Measurements from ENCODE around the gene CDKN2B-AS1.
A peak's percentile ranks its signal among the peaks of the same experiment; 100 is the strongest.

CDKN2B-AS1 gene

DNA sequence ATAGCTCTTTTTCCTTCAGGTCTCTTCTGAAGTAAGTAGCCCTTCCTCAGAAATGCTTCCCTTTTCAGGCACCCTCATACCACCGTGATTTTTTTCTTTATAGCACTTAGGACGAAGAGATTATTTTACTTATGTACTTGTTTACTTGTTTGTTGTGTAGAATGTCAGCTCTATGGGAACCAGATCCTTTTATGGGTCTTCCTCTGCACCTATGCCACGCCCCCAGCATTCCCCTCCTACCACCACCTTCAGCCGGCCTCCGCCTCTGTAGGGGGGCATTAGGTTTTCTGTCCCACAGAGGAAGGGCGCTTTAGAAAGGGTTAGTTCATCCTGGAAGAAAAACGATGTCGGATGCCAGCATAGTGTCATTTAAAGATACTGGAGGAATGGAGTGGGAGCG, 1.8 kb downstream of the CDKN2B-AS1 start:
- H3K4me1 ChIP-seq (ENCODE audit: control insufficient read depth, low read depth, low read length), result peaks cover 23% of the 10 kb centered on the region
- no peak overlapping the region for H3K27ac ChIP-seq (ENCODE audit: low read length)
- H3K9ac ChIP-seq (ENCODE audit: low read length), result no peak overlapping the region
- H3K36me3 ChIP-seq (ENCODE audit: control insufficient read depth, low read depth, low read length), result no peaks in the 10 kb centered on the region
- no peaks in the 10 kb centered on the region for H3K9me3 ChIP-seq (ENCODE audit: control insufficient read depth, low read depth, low read length)
- H3K27me3 ChIP-seq (ENCODE audit: control insufficient read depth, insufficient read depth, low read length), result peaks cover 98% of the 10 kb centered on the region
- peak overlapping the region; percentile 74 for H3K4me3 ChIP-seq (ENCODE audit: low read length)

DNA sequence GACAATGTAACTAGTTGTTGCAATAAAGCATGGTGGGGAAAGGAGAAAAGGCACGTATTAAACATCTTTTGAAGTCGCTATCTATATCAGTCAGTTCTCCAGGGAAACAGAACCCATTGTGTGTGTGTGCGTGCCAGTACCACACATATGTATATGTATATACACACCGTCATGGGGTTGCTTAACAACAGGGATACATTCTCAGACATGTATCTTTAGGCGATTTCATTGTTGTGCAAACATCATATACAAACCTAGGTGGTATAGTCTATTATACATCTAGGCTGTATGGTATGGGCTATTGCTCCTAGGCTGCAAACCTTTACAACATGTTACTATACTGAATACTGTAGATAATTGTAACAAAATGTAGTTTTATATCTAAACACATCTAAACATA, 2.3 kb downstream of the CDKN2B-AS1 start:
- Histone ChIP-seq H3K27me3 (ENCODE audit: control insufficient read depth, insufficient read depth, low read length) (peaks cover 98% of the 10 kb centered on the region), H3K4me1 (ENCODE audit: control insufficient read depth, low read depth, low read length) (peaks cover 23% of the 10 kb centered on the region), H3K27ac (ENCODE audit: low read length) (no peak overlapping the region), H3K4me3 (ENCODE audit: low read length) (peak overlapping the region; percentile 74), H3K9me3 (ENCODE audit: control insufficient read depth, low read depth, low read length) (no peaks in the 10 kb centered on the region), H3K9ac (ENCODE audit: low read length) (no peak overlapping the region), H3K36me3 (ENCODE audit: control insufficient read depth, low read depth, low read length) (no peaks in the 10 kb centered on the region)

DNA sequence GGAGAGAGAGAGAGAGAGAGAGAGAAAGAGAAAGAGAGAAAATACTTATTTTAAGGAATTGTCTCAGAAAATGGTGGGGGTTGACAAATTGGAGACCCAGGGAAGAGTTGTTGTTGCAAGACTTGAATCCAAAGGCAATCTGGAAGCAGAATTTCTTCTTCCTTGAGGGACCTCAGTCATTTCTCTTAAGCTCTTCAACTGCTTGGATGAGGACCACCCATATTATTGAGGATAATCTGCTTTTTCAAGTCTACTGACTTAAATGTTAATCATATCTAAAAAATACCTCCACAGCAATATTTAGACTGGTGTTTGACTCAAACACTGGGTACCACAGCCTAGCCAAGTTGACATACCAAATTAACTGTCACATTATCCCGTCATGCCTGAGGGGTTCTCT, 2.9 kb downstream of the CDKN2B-AS1 start:
- H3K9me3 ChIP-seq (ENCODE audit: control insufficient read depth, low read depth, low read length), result no peaks in the 10 kb centered on the region
- H3K27ac ChIP-seq (ENCODE audit: low read length), result no peak overlapping the region
- H3K36me3 ChIP-seq (ENCODE audit: control insufficient read depth, low read depth, low read length), result no peaks in the 10 kb centered on the region
- H3K4me1 ChIP-seq (ENCODE audit: control insufficient read depth, low read depth, low read length), result peaks cover 23% of the 10 kb centered on the region
- H3K4me3 ChIP-seq (ENCODE audit: low read length), result no peak overlapping the region
- peaks cover 98% of the 10 kb centered on the region for H3K27me3 ChIP-seq (ENCODE audit: control insufficient read depth, insufficient read depth, low read length)
- no peak overlapping the region for H3K9ac ChIP-seq (ENCODE audit: low read length)

DNA sequence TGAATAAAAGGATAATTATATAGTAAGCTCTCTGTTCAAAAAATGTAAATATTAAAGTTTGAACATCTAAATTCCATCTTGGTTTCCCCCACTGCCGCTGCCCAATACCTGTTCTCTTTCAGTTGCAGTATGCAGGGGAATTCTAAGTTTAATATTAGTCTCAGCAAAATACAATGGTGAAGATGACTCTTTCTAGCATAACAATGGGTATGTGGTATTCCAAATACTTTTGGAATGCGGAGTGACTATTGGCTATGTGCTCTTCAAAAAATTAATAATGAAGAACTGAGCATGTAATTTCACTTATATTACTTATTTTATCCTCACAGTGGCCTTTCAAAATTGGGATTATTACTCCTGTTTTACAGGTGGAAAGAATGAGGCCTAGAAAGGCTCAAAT, 3.4 kb downstream of the CDKN2B-AS1 start:
- H3K4me3 ChIP-seq (ENCODE audit: low read length), result no peak overlapping the region
- peaks cover 21% of the 10 kb centered on the region for H3K4me1 ChIP-seq (ENCODE audit: control insufficient read depth, low read depth, low read length)
- no peaks in the 10 kb centered on the region for H3K36me3 ChIP-seq (ENCODE audit: control insufficient read depth, low read depth, low read length)
- no peak overlapping the region for H3K27ac ChIP-seq (ENCODE audit: low read length)
- H3K9me3 ChIP-seq (ENCODE audit: control insufficient read depth, low read depth, low read length), result no peaks in the 10 kb centered on the region
- no peak overlapping the region for H3K9ac ChIP-seq (ENCODE audit: low read length)
- peaks cover 98% of the 10 kb centered on the region for H3K27me3 ChIP-seq (ENCODE audit: control insufficient read depth, insufficient read depth, low read length)

DNA sequence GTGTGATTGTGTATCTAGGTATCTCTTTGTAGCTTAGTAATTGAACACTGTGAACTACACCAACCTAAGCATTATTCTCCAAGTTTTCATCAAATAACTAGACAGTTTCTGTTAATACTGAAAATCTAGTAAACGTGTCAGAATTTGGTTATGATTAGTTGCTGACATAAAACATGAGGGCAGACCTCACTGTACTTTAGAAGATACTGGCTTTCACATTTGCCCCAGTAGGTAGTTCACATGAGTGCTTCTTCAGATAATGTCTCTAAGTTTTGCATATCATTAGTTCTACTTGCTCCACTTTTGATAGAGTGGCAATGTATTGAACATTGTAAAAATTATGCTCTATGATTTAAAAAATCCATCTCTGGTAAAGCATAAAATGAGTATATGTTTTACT, 7.4 kb downstream of the CDKN2B-AS1 start:
- Histone ChIP-seq H3K9ac (ENCODE audit: low read length) (no peak overlapping the region), H3K27ac (ENCODE audit: low read length) (no peak overlapping the region), H3K4me1 (ENCODE audit: control insufficient read depth, low read depth, low read length) (peaks cover 9% of the 10 kb centered on the region), H3K4me3 (ENCODE audit: low read length) (no peak overlapping the region), H3K27me3 (ENCODE audit: control insufficient read depth, insufficient read depth, low read length) (peaks cover 99% of the 10 kb centered on the region), H3K9me3 (ENCODE audit: control insufficient read depth, low read depth, low read length) (no peaks in the 10 kb centered on the region), H3K36me3 (ENCODE audit: control insufficient read depth, low read depth, low read length) (no peaks in the 10 kb centered on the region)

DNA sequence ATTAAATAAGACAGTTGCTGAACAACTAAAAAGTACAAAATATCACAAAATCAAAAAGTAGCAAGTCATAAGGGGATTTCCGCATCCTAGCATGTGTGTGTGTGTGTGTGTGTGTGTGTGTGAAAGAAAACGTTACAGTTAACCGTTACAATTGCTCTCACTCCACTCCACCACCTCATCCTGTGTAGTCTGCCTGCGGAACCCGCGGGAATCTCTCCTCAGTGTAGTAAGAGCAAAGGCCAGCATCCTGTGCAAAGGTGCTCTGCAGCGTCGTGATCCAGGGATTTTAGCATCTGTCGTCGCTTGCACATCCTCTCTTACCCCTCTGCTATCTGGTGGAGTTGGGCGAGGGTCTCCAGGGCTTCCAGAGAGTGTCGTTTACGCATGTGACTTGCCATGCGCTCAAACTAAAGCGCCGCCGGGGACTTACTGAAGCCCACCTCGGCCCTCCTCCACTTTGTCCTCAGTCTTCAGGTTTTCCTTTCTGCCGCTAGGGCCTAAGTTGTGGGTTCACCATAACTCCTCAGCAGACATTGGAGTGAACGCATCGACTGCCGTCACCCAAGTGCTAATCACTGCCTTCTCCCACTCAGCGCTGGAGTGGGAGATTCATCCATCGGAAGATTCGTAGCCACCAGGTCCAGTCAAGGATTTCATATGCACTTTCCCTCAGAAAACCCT, 10.6 kb downstream of the CDKN2B-AS1 start:
- H3K9ac ChIP-seq (ENCODE audit: low read length), result no peak overlapping the region
- peaks cover 93% of the 10 kb centered on the region for H3K27me3 ChIP-seq (ENCODE audit: control insufficient read depth, insufficient read depth, low read length)
- no peaks in the 10 kb centered on the region for H3K9me3 ChIP-seq (ENCODE audit: control insufficient read depth, low read depth, low read length)
- no peaks in the 10 kb centered on the region for H3K36me3 ChIP-seq (ENCODE audit: control insufficient read depth, low read depth, low read length)
- H3K27ac ChIP-seq (ENCODE audit: low read length), result no peak overlapping the region
- peak overlapping the region; percentile 59 for H3K4me3 ChIP-seq (ENCODE audit: low read length)
- H3K4me1 ChIP-seq (ENCODE audit: control insufficient read depth, low read depth, low read length), result peaks cover 12% of the 10 kb centered on the region

DNA sequence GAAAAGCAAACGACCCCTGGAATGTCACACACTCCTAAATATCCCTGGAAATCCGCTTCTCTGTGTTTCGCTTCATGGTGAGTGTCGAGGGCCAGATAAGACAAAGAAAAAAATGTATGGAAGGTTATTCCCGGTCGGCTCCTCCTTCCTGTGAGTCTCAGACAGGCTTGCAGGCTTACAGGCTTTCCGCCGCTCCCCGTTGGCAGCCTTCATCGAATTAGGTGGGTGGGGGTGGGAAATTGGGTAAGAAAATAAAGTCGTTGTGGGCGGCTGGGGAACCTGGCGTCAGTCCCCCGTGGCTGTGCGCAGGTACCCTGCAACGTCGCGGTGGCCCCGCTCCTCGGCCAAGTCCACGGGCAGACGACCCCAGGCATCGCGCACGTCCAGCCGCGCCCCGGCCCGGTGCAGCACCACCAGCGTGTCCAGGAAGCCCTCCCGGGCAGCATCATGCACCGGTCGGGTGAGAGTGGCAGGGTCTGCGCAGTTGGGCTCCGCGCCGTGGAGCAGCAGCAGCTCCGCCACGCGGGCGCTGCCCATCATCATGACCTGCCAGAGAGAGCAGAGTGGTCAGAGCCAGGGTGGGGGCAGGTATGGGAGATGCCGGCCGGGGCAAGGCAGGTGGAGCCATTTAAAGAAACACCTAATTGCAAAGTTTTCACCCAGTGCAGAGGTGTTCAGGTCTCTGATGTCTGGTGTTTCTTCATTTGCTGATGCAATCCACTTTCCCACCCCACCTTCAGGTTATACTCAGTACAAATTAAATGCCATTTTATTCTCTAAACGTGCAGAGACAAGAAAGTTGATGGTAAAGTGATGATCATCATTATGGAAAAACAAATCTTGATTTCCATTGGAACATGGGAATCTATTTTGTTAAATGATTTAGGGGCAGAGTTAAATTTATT, 11.4 kb downstream of the CDKN2B-AS1 start:
- Histone ChIP-seq H3K27me3 (ENCODE audit: control insufficient read depth, insufficient read depth, low read length) (peaks cover 93% of the 10 kb centered on the region), H3K36me3 (ENCODE audit: control insufficient read depth, low read depth, low read length) (no peaks in the 10 kb centered on the region), H3K27ac (ENCODE audit: low read length) (no peak overlapping the region), H3K9me3 (ENCODE audit: control insufficient read depth, low read depth, low read length) (no peaks in the 10 kb centered on the region), H3K9ac (ENCODE audit: low read length) (no peak overlapping the region), H3K4me1 (ENCODE audit: control insufficient read depth, low read depth, low read length) (peaks cover 12% of the 10 kb centered on the region), H3K4me3 (ENCODE audit: low read length) (peak overlapping the region; percentile 59)

DNA sequence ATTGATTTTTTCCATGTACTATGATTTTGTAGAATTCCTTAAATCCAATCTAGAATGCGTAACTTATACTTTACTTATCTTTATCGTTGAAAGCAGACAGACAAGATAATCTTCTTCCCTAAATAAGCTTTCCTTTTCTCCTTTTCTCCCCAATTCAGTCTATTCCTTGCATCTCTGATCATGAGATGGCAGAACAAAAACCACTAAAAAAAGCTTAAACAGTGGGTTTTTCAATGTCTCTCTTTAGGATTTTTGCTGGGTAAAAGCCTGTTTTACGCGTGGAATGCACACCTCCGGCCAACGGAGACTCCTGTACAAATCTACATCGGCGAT, 13.8 kb downstream of the CDKN2B-AS1 start:
- H3K27me3 ChIP-seq (ENCODE audit: control insufficient read depth, insufficient read depth, low read length), result peaks cover 83% of the 10 kb centered on the region
- H3K4me3 ChIP-seq (ENCODE audit: low read length), result peak overlapping the region; percentile 71
- H3K27ac ChIP-seq (ENCODE audit: low read length), result no peak overlapping the region
- H3K36me3 ChIP-seq (ENCODE audit: control insufficient read depth, low read depth, low read length), result no peaks in the 10 kb centered on the region
- no peaks in the 10 kb centered on the region for H3K9me3 ChIP-seq (ENCODE audit: control insufficient read depth, low read depth, low read length)
- H3K4me1 ChIP-seq (ENCODE audit: control insufficient read depth, low read depth, low read length), result peaks cover 12% of the 10 kb centered on the region
- H3K9ac ChIP-seq (ENCODE audit: low read length), result no peak overlapping the region

DNA sequence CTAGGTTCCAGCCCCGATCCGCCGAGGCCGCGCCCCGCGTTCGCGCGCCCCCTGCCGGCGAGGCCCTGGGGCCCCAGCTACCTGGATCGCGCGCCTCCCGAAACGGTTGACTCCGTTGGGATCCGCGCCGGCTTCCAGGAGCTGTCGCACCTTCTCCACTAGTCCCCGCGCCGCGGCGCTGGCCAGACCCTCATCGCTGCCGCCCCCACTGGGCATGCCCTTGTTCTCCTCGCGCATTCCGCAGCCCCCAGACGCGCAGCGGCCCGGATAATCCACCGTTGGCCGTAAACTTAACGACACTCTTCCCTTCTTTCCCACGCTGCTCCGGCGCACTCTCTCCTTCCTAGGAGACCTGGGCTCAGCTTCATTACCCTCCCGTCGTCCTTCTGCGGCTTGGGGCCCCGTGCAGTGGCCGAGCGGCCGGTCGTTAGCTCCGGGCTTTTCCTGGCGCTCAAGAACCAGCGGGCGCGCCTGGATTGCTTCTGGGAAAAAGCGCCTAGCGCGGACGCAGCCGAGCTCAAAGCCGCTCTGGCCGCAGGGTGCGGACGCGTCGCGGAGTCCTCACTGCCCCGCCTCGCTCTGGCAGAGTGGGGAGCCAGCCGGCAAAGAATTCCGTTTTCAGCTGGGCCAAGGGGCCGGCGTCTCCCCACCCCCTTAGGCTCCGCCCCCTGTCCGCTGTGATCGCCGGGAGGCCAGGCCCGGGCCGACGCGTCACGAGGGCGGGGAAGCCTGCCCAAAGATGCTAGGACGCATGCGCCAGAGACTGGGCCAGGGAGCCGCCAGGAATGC, 14.3 kb downstream of the CDKN2B-AS1 start, which contains the start of gene CDKN2B:
CDKN2B (minus strand) TSS at position 589 of the 789 bp plus-strand sequence; CDS start at position 237, 352 bp downstream.
- H3K4me1 ChIP-seq (ENCODE audit: control insufficient read depth, low read depth, low read length), result peaks cover 12% of the 10 kb centered on the region
- H3K9ac ChIP-seq (ENCODE audit: low read length), result no peak within 1 kb of the TSS
- H3K27ac ChIP-seq (ENCODE audit: low read length), result no peak within 1 kb of the TSS
- H3K9me3 ChIP-seq (ENCODE audit: control insufficient read depth, low read depth, low read length), result no peaks in the 10 kb centered on the region
- no peaks in the 10 kb centered on the region for H3K36me3 ChIP-seq (ENCODE audit: control insufficient read depth, low read depth, low read length)
- peaks cover 78% of the 10 kb centered on the region for H3K27me3 ChIP-seq (ENCODE audit: control insufficient read depth, insufficient read depth, low read length)
- peak within 1 kb of the TSS; percentile 71 for H3K4me3 ChIP-seq (ENCODE audit: low read length)

DNA sequence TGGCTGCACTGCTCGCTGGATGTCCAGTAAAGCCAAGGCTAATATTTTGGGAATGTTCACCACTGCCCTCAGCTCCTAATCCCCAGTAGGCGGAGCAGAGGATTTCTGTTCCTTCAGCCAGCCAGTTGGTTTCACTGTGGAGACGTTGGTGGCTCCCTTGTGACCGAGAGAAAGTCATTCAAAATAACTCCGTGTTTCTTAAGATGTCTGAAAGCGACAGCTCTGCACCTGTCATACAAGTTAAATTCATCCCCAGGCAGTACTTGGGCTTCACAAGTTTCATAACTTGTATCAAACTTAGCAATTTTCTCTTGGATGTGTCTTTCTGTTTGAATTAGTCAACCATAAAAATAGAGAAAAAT, 14.9 kb downstream of the CDKN2B-AS1 start:
- H3K9ac ChIP-seq (ENCODE audit: low read length), result no peak overlapping the region
- no peaks in the 10 kb centered on the region for H3K9me3 ChIP-seq (ENCODE audit: control insufficient read depth, low read depth, low read length)
- peak overlapping the region; percentile 71 for H3K4me3 ChIP-seq (ENCODE audit: low read length)
- no peaks in the 10 kb centered on the region for H3K36me3 ChIP-seq (ENCODE audit: control insufficient read depth, low read depth, low read length)
- peaks cover 72% of the 10 kb centered on the region for H3K27me3 ChIP-seq (ENCODE audit: control insufficient read depth, insufficient read depth, low read length)
- peaks cover 12% of the 10 kb centered on the region for H3K4me1 ChIP-seq (ENCODE audit: control insufficient read depth, low read depth, low read length)
- no peak overlapping the region for H3K27ac ChIP-seq (ENCODE audit: low read length)

DNA sequence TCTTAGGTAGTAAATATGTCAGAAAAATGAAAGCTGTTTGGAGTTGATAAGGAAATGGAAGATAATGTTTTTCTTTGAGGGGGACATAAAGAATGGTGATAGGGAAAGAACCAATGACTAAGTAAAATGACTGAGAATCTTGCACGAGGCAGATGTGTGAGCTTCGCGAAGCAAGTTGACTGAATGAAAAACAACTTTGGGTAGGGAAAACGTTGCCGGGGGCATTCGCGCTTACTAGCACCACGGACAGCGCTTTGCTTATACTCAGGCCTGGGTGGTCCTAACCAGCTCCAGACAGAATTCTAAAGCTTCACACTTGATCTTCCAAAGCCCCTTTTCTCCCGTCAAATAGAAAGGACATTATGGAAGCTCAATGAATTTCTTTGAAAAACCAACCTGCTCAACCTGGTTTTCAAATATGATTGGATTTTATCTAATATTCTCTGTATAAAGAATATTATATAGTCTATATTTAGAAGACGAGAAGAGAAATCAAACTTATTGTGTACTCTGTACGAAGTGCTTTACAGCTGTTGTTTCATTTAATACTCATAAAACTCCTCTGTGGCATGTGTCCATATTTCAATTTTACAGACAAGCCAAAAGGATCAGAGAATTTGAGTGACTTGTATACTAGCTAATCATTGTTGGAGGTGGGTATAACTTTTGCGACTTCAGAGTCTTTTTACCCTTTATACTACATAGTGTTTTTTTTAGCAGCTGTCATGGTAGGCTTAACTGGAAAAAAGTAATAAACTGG, 16.5 kb downstream of the CDKN2B-AS1 start:
- no peak overlapping the region for H3K9ac ChIP-seq (ENCODE audit: low read length)
- H3K27ac ChIP-seq (ENCODE audit: low read length), result no peak overlapping the region
- no peaks in the 10 kb centered on the region for H3K9me3 ChIP-seq (ENCODE audit: control insufficient read depth, low read depth, low read length)
- peaks cover 56% of the 10 kb centered on the region for H3K27me3 ChIP-seq (ENCODE audit: control insufficient read depth, insufficient read depth, low read length)
- H3K4me1 ChIP-seq (ENCODE audit: control insufficient read depth, low read depth, low read length), result peaks cover 3% of the 10 kb centered on the region
- no peak overlapping the region for H3K4me3 ChIP-seq (ENCODE audit: low read length)
- no peaks in the 10 kb centered on the region for H3K36me3 ChIP-seq (ENCODE audit: control insufficient read depth, low read depth, low read length)

Data from iPS-18a (cell line).